Measurements from ENCODE around the gene CAMKMT.

Gene CAMKMT

GRCh38 chr2:44542520-44542919 is 180.8 kb downstream of the CAMKMT start:
- TF ChIP-seq ZFX (IDR thresholded peaks at IDR 0.05) (no peak), CTCF (conservative IDR thresholded peaks at IDR 0.05) (no peak)
- H3K27ac ChIP-seq: no peak overlapping the region

GRCh38 chr2:44543773-44544725 is 182.3 kb downstream of the CAMKMT start:
- no peak overlapping the region for H3K27ac ChIP-seq
- no peak for TF ChIP-seq ZFX (IDR thresholded peaks at IDR 0.05)
- TF ChIP-seq CTCF (conservative IDR thresholded peaks at IDR 0.05): no peak

GRCh38 chr2:44545005-44545404 is 183.3 kb downstream of the CAMKMT start:
- TF ChIP-seq ZFX (IDR thresholded peaks at IDR 0.05) (no peak), CTCF (conservative IDR thresholded peaks at IDR 0.05) (no peak)
- H3K27ac ChIP-seq: no peak overlapping the region

- TF ChIP-seq CTCF (conservative IDR thresholded peaks at IDR 0.05) (no peak), ZFX (IDR thresholded peaks at IDR 0.05) (no peak)
- no peak overlapping the region for H3K27ac ChIP-seq
Observed at GRCh38 chr2:44546459-44547127, 184.8 kb downstream of the CAMKMT start.

- TF ChIP-seq ZFX (IDR thresholded peaks at IDR 0.05) (no peak), CTCF (conservative IDR thresholded peaks at IDR 0.05) (no peak)
- no peak overlapping the region for H3K27ac ChIP-seq
Observed at GRCh38 chr2:44547718-44548117, 186.0 kb downstream of the CAMKMT start.

- TF ChIP-seq CTCF (conservative IDR thresholded peaks at IDR 0.05) (no peak), ZFX (IDR thresholded peaks at IDR 0.05) (no peak)
- H3K27ac ChIP-seq: no peak overlapping the region
Observed at GRCh38 chr2:44548221-44549098, 186.7 kb downstream of the CAMKMT start.
